ENCODE results near the gene ESRRB. TPM values are rescaled to one million over a fixed set of nuclear protein-coding genes. Genes with fewer than 3 reads are reported as not detected.

ESRRB gene
- total RNA-seq, 1 experiment from 2014 or later = 1.6 TPM

GRCh38 chr14:76551116-76551515, 175.2 kb downstream of the ESRRB start:
- ChIA-PET CTCF (interaction anchor here (1.2 kb wide), 2 partner anchors 13 to 77 kb away, joined by 3 to 6 read pairs; no protein-coding TSS in a partner anchor), POLR2A (no interaction called here)
- H3K4me1 Mint-ChIP-seq = peaks cover 18% of the 10 kb centered on the region
- H3K9me3 Mint-ChIP-seq = no peaks in the 10 kb centered on the region
- no peaks in the 10 kb centered on the region for H3K36me3 Mint-ChIP-seq
- TF ChIP-seq NR2C2 (CRISPR knock-in tag; IDR thresholded peaks at IDR 0.05) (no peak), ZNF512 (CRISPR knock-in tag; IDR thresholded peaks at IDR 0.05; ENCODE audit: borderline replicate concordance) (no peak), RELA (CRISPR knock-in tag; IDR thresholded peaks at IDR 0.05; ENCODE audit: borderline replicate concordance) (no peak), ZBTB43 (CRISPR knock-in tag; IDR thresholded peaks at IDR 0.05) (no peak), EMX1 (CRISPR knock-in tag; IDR thresholded peaks at IDR 0.05) (no peak), E2F1 (CRISPR knock-in tag; IDR thresholded peaks at IDR 0.05) (no peak), GTF2I (CRISPR knock-in tag; conservative IDR thresholded peaks at IDR 0.05) (no peak), JUN (CRISPR knock-in tag; IDR thresholded peaks at IDR 0.05) (no peak), ETV6 (CRISPR knock-in tag; IDR thresholded peaks at IDR 0.05) (no peak)
- TF ChIP-seq, protein P1, sequence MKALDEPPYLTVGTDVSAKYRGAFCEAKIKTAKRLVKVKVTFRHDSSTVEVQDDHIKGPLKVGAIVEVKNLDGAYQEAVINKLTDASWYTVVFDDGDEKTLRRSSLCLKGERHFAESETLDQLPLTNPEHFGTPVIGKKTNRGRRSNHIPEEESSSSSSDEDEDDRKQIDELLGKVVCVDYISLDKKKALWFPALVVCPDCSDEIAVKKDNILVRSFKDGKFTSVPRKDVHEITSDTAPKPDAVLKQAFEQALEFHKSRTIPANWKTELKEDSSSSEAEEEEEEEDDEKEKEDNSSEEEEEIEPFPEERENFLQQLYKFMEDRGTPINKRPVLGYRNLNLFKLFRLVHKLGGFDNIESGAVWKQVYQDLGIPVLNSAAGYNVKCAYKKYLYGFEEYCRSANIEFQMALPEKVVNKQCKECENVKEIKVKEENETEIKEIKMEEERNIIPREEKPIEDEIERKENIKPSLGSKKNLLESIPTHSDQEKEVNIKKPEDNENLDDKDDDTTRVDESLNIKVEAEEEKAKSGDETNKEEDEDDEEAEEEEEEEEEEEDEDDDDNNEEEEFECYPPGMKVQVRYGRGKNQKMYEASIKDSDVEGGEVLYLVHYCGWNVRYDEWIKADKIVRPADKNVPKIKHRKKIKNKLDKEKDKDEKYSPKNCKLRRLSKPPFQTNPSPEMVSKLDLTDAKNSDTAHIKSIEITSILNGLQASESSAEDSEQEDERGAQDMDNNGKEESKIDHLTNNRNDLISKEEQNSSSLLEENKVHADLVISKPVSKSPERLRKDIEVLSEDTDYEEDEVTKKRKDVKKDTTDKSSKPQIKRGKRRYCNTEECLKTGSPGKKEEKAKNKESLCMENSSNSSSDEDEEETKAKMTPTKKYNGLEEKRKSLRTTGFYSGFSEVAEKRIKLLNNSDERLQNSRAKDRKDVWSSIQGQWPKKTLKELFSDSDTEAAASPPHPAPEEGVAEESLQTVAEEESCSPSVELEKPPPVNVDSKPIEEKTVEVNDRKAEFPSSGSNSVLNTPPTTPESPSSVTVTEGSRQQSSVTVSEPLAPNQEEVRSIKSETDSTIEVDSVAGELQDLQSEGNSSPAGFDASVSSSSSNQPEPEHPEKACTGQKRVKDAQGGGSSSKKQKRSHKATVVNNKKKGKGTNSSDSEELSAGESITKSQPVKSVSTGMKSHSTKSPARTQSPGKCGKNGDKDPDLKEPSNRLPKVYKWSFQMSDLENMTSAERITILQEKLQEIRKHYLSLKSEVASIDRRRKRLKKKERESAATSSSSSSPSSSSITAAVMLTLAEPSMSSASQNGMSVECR (CRISPR knock-in tag; IDR thresholded peaks at IDR 0.05; ENCODE audit: borderline replicate concordance) = no peak
- TF ChIP-seq, protein P2, sequence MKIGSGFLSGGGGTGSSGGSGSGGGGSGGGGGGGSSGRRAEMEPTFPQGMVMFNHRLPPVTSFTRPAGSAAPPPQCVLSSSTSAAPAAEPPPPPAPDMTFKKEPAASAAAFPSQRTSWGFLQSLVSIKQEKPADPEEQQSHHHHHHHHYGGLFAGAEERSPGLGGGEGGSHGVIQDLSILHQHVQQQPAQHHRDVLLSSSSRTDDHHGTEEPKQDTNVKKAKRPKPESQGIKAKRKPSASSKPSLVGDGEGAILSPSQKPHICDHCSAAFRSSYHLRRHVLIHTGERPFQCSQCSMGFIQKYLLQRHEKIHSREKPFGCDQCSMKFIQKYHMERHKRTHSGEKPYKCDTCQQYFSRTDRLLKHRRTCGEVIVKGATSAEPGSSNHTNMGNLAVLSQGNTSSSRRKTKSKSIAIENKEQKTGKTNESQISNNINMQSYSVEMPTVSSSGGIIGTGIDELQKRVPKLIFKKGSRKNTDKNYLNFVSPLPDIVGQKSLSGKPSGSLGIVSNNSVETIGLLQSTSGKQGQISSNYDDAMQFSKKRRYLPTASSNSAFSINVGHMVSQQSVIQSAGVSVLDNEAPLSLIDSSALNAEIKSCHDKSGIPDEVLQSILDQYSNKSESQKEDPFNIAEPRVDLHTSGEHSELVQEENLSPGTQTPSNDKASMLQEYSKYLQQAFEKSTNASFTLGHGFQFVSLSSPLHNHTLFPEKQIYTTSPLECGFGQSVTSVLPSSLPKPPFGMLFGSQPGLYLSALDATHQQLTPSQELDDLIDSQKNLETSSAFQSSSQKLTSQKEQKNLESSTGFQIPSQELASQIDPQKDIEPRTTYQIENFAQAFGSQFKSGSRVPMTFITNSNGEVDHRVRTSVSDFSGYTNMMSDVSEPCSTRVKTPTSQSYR (CRISPR knock-in tag; IDR thresholded peaks at IDR 0.05) = no peak
- TF ChIP-seq, protein P3, sequence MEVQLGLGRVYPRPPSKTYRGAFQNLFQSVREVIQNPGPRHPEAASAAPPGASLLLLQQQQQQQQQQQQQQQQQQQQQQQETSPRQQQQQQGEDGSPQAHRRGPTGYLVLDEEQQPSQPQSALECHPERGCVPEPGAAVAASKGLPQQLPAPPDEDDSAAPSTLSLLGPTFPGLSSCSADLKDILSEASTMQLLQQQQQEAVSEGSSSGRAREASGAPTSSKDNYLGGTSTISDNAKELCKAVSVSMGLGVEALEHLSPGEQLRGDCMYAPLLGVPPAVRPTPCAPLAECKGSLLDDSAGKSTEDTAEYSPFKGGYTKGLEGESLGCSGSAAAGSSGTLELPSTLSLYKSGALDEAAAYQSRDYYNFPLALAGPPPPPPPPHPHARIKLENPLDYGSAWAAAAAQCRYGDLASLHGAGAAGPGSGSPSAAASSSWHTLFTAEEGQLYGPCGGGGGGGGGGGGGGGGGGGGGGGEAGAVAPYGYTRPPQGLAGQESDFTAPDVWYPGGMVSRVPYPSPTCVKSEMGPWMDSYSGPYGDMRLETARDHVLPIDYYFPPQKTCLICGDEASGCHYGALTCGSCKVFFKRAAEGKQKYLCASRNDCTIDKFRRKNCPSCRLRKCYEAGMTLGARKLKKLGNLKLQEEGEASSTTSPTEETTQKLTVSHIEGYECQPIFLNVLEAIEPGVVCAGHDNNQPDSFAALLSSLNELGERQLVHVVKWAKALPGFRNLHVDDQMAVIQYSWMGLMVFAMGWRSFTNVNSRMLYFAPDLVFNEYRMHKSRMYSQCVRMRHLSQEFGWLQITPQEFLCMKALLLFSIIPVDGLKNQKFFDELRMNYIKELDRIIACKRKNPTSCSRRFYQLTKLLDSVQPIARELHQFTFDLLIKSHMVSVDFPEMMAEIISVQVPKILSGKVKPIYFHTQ (CRISPR knock-in tag; IDR thresholded peaks at IDR 0.05) = no peak
- H3K4me3 Mint-ChIP-seq = no peak overlapping the region
- no peak for DNase-seq (ENCODE audit: low spot score)
- H3K27me3 Mint-ChIP-seq (ENCODE audit: low read depth) = no peaks in the 10 kb centered on the region
- no peak for ATAC-seq
- H3K27ac Mint-ChIP-seq = peak overlapping the region; percentile 78; the same call in 1 of the 2 replicates

Other genes starting within 250 kb of the ESRRB start
- 67.2 to 70.6 TPM (median 67.8 TPM) in 3 replicates for gene GPATCH2L, start 224.2 kb upstream of the ESRRB start, total RNA-seq (2021)

All from WTC11 (cell line).